GM12872 (cell line): Measurements from ENCODE around the gene CTNNA2.

Experiments used
- TF ChIP-seq, protein P1 (sequence below): IDR thresholded peaks from 3 replicates; pipeline ENCODE4 v1.5.1; 2011; ENCODE audit warnings: low read depth, mild to moderate bottlenecking, low read length, moderate library complexity; ENCODE audit not compliant: insufficient read depth

The CTNNA2 gene

DNA sequence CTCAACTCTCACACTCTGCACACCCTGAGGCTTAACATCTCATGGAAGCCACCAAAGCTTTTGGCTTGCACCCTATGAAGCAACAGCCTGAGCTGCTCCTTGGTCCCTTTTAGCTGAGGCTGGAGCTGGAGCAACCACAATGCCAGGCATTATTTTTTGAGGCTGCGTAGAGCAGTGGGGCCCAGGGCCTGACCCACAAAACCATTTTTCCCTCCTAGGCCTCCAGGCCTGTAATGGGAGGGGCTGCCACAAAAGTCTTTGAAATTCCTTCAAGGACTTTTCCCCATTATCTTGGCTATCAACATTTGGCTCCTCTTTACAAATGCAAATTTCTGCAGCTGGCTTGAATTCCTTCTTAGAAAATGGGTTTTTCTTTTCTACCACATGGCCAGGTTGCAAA, 39.8 kb downstream of the CTNNA2 start:
- TF ChIP-seq, protein P1, sequence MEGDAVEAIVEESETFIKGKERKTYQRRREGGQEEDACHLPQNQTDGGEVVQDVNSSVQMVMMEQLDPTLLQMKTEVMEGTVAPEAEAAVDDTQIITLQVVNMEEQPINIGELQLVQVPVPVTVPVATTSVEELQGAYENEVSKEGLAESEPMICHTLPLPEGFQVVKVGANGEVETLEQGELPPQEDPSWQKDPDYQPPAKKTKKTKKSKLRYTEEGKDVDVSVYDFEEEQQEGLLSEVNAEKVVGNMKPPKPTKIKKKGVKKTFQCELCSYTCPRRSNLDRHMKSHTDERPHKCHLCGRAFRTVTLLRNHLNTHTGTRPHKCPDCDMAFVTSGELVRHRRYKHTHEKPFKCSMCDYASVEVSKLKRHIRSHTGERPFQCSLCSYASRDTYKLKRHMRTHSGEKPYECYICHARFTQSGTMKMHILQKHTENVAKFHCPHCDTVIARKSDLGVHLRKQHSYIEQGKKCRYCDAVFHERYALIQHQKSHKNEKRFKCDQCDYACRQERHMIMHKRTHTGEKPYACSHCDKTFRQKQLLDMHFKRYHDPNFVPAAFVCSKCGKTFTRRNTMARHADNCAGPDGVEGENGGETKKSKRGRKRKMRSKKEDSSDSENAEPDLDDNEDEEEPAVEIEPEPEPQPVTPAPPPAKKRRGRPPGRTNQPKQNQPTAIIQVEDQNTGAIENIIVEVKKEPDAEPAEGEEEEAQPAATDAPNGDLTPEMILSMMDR, result no peak

DNA sequence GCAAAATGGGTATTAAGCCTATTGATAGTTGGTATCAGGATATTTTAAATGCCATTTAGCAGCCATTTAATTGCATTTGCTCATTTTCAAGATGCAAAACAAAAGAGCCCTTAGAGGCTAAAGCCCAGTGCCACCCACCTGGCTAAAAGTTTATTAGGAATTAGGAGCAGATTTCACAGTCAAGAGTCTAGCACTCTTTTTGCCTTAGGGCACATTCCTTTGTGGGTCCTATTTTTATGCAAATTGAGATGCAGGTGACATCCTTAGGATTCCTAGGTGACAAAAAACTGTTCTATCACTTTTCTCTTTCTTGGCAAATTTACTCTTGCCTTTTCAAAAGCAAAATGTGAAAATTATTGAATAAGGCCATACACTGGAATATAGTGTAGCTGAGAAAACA, 42.0 kb downstream of the CTNNA2 start:
- TF ChIP-seq, protein P1, result no peak

DNA sequence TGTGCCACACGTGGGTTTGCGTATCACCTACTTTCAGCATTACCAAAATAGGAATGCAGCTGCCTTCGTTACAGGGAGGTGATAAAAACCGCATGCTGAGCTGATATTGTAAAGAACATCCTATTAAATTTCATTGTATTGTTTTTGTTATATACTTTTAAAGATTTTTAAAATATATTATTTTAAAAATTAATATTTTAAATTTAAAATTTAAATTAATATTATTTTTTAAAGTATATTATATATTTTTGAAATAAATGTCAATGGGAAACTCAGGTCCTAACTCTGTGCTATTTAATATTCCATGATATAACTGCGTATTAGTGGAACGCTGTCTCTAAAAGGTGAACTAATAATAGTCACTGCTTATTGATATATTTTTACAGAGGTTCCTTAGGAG, 51.2 kb downstream of the CTNNA2 start:
- TF ChIP-seq, protein P1, result no peak

DNA sequence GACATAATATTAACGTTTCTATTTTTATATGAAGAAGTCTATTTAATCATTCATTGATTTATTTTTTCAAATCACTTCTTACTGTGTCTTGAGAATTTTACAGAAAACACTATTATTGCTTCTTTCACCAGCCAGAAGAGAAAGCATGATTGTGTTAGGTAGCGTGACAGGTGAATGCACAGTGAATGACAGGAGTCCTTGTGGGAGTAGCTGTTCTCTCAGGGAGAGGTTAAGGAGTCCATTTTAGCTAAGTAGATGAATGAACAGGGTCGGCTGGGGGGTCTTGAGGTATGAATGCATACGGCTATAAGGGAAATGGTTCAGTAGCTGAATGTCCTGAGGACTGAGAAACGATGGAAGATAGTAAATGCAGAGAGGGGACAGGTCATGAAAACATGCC, 56.2 kb downstream of the CTNNA2 start:
- TF ChIP-seq, protein P1, result no peak

DNA sequence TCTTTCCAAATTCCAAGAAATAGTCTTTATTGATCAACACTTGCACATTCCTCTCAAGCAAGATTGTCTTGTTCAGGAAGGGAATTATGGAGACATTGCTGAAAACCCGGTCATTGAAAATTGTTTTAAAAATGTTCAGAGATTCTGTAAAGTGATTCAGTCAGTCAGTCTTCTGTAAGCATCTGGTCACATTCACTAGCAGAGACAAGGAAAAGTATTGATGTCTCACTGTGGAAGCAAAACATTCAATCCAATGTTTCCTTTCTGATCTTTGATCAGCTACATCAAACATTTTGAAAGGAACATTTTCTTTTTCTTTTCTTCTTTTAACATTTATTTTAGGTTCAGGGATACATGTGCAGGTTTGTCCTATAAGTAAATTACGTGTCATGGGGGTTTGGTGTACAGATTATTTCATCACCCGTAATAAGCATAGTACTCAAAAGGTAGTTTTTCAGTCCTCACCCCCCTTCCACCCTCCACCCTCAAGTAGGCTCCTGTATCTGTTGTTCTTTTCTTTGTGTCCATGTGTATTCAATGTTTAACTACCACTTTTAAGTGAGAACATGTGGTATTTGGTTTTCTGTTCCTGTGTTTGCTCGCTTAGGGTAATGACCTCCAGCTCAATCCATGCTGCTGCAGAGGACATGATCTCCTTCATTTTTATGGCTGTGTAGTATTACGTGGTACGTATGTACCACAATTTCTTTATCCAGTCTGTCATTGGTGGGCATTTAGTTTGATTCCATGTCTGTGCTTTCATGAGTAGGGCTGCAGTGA, 61.2 kb downstream of the CTNNA2 start:
- TF ChIP-seq, protein P1, result no peak

DNA sequence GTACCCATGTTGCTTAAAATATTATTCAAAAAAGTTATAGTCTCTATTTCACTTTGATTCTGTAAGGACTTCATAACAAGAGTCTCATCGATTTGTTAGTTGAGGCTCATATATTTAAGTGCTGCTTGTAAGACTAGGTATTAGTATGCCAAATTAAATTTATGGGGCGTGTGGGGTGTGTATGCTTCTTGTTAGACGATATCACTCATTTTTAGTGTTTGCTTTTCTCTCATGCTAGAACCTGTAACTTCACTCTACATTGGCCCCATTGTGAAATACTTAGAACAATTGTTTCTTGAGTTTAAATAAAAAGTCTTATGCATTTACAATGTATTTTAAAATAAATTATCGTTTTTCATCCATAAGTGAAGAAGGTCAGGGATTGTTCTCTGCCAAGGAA, 63.6 kb downstream of the CTNNA2 start:
- TF ChIP-seq, protein P1, result no peak

DNA sequence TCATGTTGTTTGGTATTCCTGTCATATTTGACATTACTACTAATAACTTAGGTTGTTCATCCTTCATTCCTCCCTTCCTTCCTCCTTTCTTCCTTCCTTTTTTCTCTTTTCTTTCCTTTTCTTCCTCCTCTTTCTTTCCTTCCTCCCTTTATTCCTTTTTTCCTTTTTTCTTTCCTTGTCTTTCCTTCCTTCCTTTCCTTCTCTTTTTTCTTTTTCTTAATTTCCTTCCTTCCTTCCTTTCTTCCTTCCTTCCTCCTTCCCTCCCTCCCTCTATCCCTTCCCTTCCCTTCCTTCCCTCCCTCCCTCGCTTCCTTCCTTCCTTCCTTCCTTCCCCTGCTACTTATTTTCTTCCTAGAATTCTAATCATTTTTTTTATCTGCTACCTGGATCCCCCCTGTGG, 66.1 kb downstream of the CTNNA2 start:
- TF ChIP-seq, protein P1, result no peak

DNA sequence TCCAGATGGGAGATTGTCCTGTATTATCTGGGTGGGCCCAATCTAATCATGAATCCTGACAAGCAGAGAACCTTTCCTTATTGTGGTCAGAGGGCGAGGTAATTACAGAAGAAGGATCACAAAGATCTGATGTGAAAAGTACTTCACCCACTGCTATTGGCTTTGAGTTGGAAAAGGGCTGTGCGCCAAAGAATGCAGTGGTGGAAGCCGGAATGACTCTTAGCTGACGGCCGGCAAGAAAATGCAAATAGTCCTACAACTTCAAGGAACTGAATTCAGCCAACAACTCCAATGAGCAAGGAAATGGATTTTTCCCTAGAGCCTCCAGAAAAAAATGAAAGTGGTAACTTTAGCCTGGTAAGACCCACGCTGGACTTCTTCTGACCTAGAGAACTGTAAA, 67.3 kb downstream of the CTNNA2 start:
- TF ChIP-seq, protein P1, result no peak
